Measurements from ENCODE around the gene TBXT.

The TBXT gene

DNA sequence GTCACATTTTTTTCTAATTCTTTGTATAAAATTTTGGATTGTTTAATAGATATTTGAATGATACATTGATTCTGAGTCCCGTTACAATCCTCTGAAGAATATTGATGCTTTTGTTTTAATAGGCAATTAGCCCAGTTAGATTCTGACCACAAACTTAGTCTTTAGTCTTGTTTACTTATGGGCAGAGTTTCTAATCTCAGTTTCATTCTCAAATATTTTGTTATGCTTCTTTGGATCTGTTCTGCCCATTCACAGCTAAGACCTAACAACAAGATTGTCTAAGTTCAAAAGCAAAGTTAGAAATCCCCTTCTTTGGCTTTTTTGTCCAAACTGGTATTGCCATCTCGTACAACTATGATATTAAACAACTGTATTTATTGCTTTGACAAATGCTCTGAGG lies 58.0 kb downstream of the TBXT start:
- DNase-seq = no peak

Data from activated naive CD4-positive, alpha-beta T cell (primary cell).